ENCODE measurements around the gene ZCCHC14. TPM values are rescaled to one million over a fixed set of nuclear protein-coding genes. Genes with fewer than 3 reads are reported as not detected.

ZCCHC14 gene
- total and polyA plus RNA-seq, 2 of the 13 experiments (the other 11 are each of a cell fraction or from before 2014, with no cell fraction given), result 12.4 to 12.5 TPM

DNA sequence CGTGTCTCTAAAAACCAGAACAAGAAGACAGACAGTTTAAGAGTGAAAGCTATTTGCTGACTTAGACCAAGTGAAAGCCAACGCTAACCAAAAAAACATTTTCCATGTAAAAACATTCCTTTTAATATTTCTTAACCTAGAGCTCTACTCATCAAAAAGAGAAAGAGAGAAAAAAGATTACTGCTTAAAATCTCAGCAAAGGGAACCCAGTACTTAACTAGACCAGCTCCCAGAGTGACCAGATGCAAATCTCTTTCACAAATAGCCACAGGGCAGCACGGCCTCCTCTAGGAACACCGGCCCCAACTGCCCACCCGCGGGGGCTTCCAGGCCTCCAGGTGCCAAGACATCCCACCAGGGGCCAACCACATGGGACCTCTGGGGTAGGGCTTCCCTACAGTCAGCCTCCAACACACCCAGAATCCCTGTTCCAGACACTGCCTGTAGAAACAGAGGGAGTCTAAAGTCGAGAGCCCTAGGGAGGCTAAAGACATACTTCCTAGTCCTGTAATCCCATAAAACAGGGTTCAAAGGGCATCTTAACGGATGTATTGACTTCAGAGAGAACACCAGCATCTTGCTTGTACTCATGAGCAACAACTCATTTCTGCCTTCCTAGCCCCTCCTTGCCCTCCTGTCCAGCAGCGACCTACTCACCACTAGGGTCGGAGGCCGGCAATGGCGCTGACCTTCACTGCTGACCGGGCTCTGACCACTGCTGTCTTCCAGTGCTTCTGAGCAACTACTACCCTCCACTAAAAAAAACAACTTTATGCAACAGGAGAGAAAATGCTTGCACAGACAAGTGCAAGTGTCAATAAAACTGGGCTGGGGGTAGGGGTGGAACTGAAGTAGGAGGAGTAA is 21.3 kb downstream of the ZCCHC14 start (continued):
- peak; percentile 49 to 50; a peak in 3 of 4 replicates for TF ChIP-seq NR2F1 (CRISPR knock-in tag; IDR thresholded peaks at IDR 0.05)
- no peak for TF ChIP-seq NPAS2 (CRISPR knock-in tag; IDR thresholded peaks at IDR 0.05; ENCODE audit: borderline replicate concordance)
- no peak for TF ChIP-seq NFKB2 (CRISPR knock-in tag; IDR thresholded peaks at IDR 0.05; ENCODE audit: borderline replicate concordance)
- TF ChIP-seq ADNP (CRISPR knock-in tag; IDR thresholded peaks at IDR 0.05), result no peak
- no peak for TF ChIP-seq ZFP36L2 (CRISPR knock-in tag; IDR thresholded peaks at IDR 0.05)
- no peak for TF ChIP-seq PAX8 (CRISPR knock-in tag; IDR thresholded peaks at IDR 0.05; ENCODE audit: borderline replicate concordance)
- TF ChIP-seq MBNL3 (CRISPR knock-in tag; conservative IDR thresholded peaks at IDR 0.05), result no peak
- TF ChIP-seq ZBTB20 (CRISPR knock-in tag; IDR thresholded peaks at IDR 0.05; ENCODE audit: borderline replicate concordance, low read depth), result no peak
- peak; percentile 22; the same call in 1 of the 2 replicates for TF ChIP-seq GATAD1 (CRISPR knock-in tag; IDR thresholded peaks at IDR 0.05)
- TF ChIP-seq JUND (CRISPR knock-in tag; IDR thresholded peaks at IDR 0.05), result no peak
- TF ChIP-seq REPIN1 (CRISPR knock-in tag; IDR thresholded peaks at IDR 0.05; ENCODE audit: borderline replicate concordance, low read depth), result no peak
- no peak for TF ChIP-seq ZNF672 (CRISPR knock-in tag; IDR thresholded peaks at IDR 0.05)
- TF ChIP-seq HCFC1 (IDR thresholded peaks at IDR 0.05; ENCODE audit: low read depth, low read length), result no peak
- TF ChIP-seq ZNF101 (CRISPR knock-in tag; IDR thresholded peaks at IDR 0.05; ENCODE audit: borderline replicate concordance, low read depth), result no peak
- TF ChIP-seq ZBTB8A (CRISPR knock-in tag; IDR thresholded peaks at IDR 0.05; ENCODE audit: borderline replicate concordance, low read depth), result no peak
- TF ChIP-seq ZNF331 (CRISPR knock-in tag; IDR thresholded peaks at IDR 0.05), result peak; percentile 70
- no peak for TF ChIP-seq ZNF205 (CRISPR knock-in tag; IDR thresholded peaks at IDR 0.05)
- TF ChIP-seq FOXM1 (CRISPR knock-in tag; IDR thresholded peaks at IDR 0.05), result no peak
- peak; percentile 42; the same call in 1 of the 2 replicates for TF ChIP-seq THAP11 (CRISPR knock-in tag; IDR thresholded peaks at IDR 0.05)
- no peak for TF ChIP-seq DNMT1 (CRISPR knock-in tag; IDR thresholded peaks at IDR 0.05)
- no peak for TF ChIP-seq GABPA (IDR thresholded peaks at IDR 0.05; ENCODE audit: low read depth, low read length)
- no peak for TF ChIP-seq GABPA (CRISPR knock-in tag; IDR thresholded peaks at IDR 0.05; ENCODE audit: low read depth)
- no peak for TF ChIP-seq ZNF253 (CRISPR knock-in tag; IDR thresholded peaks at IDR 0.05; ENCODE audit: borderline replicate concordance)
- no peak for TF ChIP-seq ZBTB49 (CRISPR knock-in tag; IDR thresholded peaks at IDR 0.05; ENCODE audit: borderline replicate concordance)
- TF ChIP-seq NFYC (CRISPR knock-in tag; IDR thresholded peaks at IDR 0.05), result no peak
- no peak for TF ChIP-seq CSRNP1 (CRISPR knock-in tag; IDR thresholded peaks at IDR 0.05)
- TF ChIP-seq ZNF543 (CRISPR knock-in tag; IDR thresholded peaks at IDR 0.05), result no peak
- TF ChIP-seq PHF21A (CRISPR knock-in tag; IDR thresholded peaks at IDR 0.05), result peak; percentile 40; the same call in 1 of the 2 replicates
- no peak for TF ChIP-seq ZNF768 (CRISPR knock-in tag; IDR thresholded peaks at IDR 0.05)

Data from HepG2 (cell line).